MM.1S (cell line): ENCODE results near the gene LIMS2.

Source experiments
- DNase-seq: peaks from one replicate; pipeline ENCODE4 v3.0.0-alpha.2; 2015
- H2AFZ ChIP-seq: fragments of 300-600 bp; sonication (generic); 2 replicates; pipeline ENCODE4 v1.6.0; 2016; ENCODE audit warnings: antibody characterized with exemption, low read length
- H3F3A ChIP-seq: fragments of 300-600 bp; sonication (generic); 2 replicates; pipeline ENCODE4 v1.6.1; 2016; ENCODE audit warnings: mild to moderate bottlenecking, antibody characterized with exemption, low read length, moderate library complexity, mixed read lengths; ENCODE audit not compliant: insufficient read depth
- H3K27ac ChIP-seq: fragments of 300-600 bp; sonication (generic); 2 replicates; pipeline ENCODE4 v1.5.1; 2016; ENCODE audit warnings: mild to moderate bottlenecking, low read length
- H3K27me3 ChIP-seq: fragments of 300-600 bp; sonication (generic); replicated peaks from 2 replicates; pipeline ENCODE4 v1.6.0; 2016; ENCODE audit warnings: low read length; ENCODE audit not compliant: insufficient read depth
- H3K36me3 ChIP-seq: fragments of 300-600 bp; sonication (generic); replicated peaks from 2 replicates; pipeline ENCODE4 v1.6.1; 2016; ENCODE audit warnings: mild to moderate bottlenecking, low read length, mixed read lengths; ENCODE audit not compliant: insufficient read depth
- H3K4me1 ChIP-seq: fragments of 300-600 bp; sonication (generic); 2 replicates; pipeline ENCODE4 v1.6.1; 2016; ENCODE audit warnings: low read length, mixed read lengths
- H3K4me2 ChIP-seq: fragments of 300-600 bp; sonication (generic); 2 replicates; pipeline ENCODE4 v1.6.0; 2016; ENCODE audit warnings: low read depth, low read length
- H3K4me3 ChIP-seq: fragments of 300-600 bp; sonication (generic); 2 replicates; pipeline ENCODE4 v1.5.1; 2016; ENCODE audit warnings: low read length, mixed read lengths
- H3K79me2 ChIP-seq: fragments of 300-600 bp; sonication (generic); 2 replicates; pipeline ENCODE4 v1.6.1; 2016; ENCODE audit warnings: mixed run types, low read length, mixed read lengths
- H3K9ac ChIP-seq: fragments of 300-600 bp; sonication (generic); 2 replicates; pipeline ENCODE4 v1.6.1; 2016; ENCODE audit warnings: low read length, mixed read lengths
- H3K9me2 ChIP-seq: fragments of 300-600 bp; sonication (generic); replicated peaks from 2 replicates; pipeline ENCODE4 v1.6.1; 2016; ENCODE audit warnings: mild to moderate bottlenecking, low read length, mixed read lengths; ENCODE audit not compliant: insufficient read depth
- H3K9me3 ChIP-seq: fragments of 300-600 bp; sonication (generic); replicated peaks from 2 replicates; pipeline ENCODE4 v1.6.1; 2016; ENCODE audit warnings: mild to moderate bottlenecking, low read length, mixed read lengths; ENCODE audit not compliant: insufficient read depth
- H4K20me1 ChIP-seq: fragments of 300-600 bp; sonication (generic); 2 replicates; pipeline ENCODE4 v1.6.1; 2016; ENCODE audit warnings: mild to moderate bottlenecking, low read length, moderate library complexity, mixed read lengths; ENCODE audit not compliant: insufficient read depth
- CTCF ChIP-seq: fragments of 300-600 bp; sonication (generic); IDR thresholded peaks from 2 replicates; pipeline ENCODE4 v1.5.1; 2016; ENCODE audit warnings: antibody characterized with exemption, low read length, mixed read lengths
- EZH2 ChIP-seq: fragments of 300-600 bp; sonication (generic); optimal IDR thresholded peaks from 2 replicates; pipeline ENCODE3; 2017; ENCODE audit warnings: low read depth, mild to moderate bottlenecking, antibody characterized with exemption, low read length, mixed read lengths
- EZH2phosphoT487 ChIP-seq: fragments of 300-600 bp; sonication (generic); IDR thresholded peaks from 2 replicates; pipeline ENCODE4 v1.6.1; 2018; ENCODE audit warnings: antibody characterized with exemption, low read length

Gene LIMS2

DNA sequence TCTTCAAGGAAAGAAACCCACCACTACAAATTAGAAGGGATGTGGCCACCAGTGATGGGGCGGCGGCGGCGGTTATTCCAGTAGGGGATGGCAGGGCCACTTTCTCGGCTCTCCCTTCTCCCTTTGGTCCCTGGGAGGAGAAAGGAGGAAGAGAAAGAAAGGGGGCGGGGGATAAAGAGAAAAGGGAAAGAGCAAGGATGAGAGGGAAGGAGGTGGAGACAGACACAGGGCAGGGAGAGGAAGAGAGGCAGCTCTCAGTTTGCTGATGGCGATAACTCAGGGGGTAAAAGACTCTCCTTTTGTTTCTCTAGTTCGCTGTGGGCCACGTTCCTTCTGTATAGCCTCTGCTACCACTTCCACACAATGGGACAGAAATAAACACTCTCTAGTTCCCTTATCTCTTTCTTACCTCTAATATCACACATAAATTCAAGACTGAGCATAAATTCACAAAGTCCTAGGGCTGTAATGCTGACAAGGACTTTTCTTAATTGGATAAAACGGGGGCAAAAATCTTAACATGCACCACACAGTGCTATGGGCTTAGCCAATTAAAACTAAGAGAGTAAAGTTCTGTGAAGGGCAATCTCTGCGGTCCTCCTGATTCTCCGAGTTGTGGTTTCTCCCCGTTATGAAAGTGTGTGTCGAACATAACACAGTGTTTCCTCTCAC lies 40.6 kb upstream of the LIMS2 start:
- Histone ChIP-seq H3K36me3 (peaks cover 7% of the 10 kb centered on the region; the same call in 1 of the 2 replicates), H3K27ac (no peak overlapping the region), H3K9ac (no peak overlapping the region), H3K4me3 (no peak overlapping the region), H3K9me2 (no peaks in the 10 kb centered on the region), H3K9me3 (no peaks in the 10 kb centered on the region), H3K27me3 (no peaks in the 10 kb centered on the region), H3K4me2 (no peak overlapping the region), H3K79me2 (no peaks in the 10 kb centered on the region), H4K20me1 (no peaks in the 10 kb centered on the region), H3F3A (no peaks in the 10 kb centered on the region), H3K4me1 (no peaks in the 10 kb centered on the region), H2AFZ (no peak overlapping the region)
- no peak for DNase-seq
- no peak for TF ChIP-seq EZH2
- no peak for TF ChIP-seq EZH2phosphoT487
- TF ChIP-seq CTCF: no peak

GRCh38 chr2:127713562-127713961 lies 38.2 kb upstream of the LIMS2 start:
- no peak overlapping the region for H3K4me3 ChIP-seq
- no peaks in the 10 kb centered on the region for H3K4me1 ChIP-seq
- no peak overlapping the region for H3K4me2 ChIP-seq
- H3K27me3 ChIP-seq: no peaks in the 10 kb centered on the region
- H2AFZ ChIP-seq: no peak overlapping the region
- H3K9me2 ChIP-seq: no peaks in the 10 kb centered on the region
- H4K20me1 ChIP-seq: no peaks in the 10 kb centered on the region
- TF ChIP-seq EZH2 (no peak), CTCF (no peak)
- H3K79me2 ChIP-seq: no peaks in the 10 kb centered on the region
- DNase-seq: no peak
- H3K9ac ChIP-seq: no peak overlapping the region
- H3K27ac ChIP-seq: no peak overlapping the region
- H3K36me3 ChIP-seq: no peaks in the 10 kb centered on the region
- H3K9me3 ChIP-seq: no peaks in the 10 kb centered on the region
- no peaks in the 10 kb centered on the region for H3F3A ChIP-seq

- H3K9me3 ChIP-seq: no peaks in the 10 kb centered on the region
- no peak overlapping the region for H3K4me2 ChIP-seq
- no peaks in the 10 kb centered on the region for H3K9me2 ChIP-seq
- H2AFZ ChIP-seq: no peak overlapping the region
- TF ChIP-seq EZH2phosphoT487 (no peak), CTCF (no peak), EZH2 (no peak)
- H3K79me2 ChIP-seq: no peaks in the 10 kb centered on the region
- no peak overlapping the region for H3K4me3 ChIP-seq
- H3F3A ChIP-seq: no peaks in the 10 kb centered on the region
- no peak for DNase-seq
- H3K27me3 ChIP-seq: no peaks in the 10 kb centered on the region
- no peaks in the 10 kb centered on the region for H4K20me1 ChIP-seq
- H3K9ac ChIP-seq: no peak overlapping the region
- no peaks in the 10 kb centered on the region for H3K4me1 ChIP-seq
- no peaks in the 10 kb centered on the region for H3K36me3 ChIP-seq
- H3K27ac ChIP-seq: no peak overlapping the region
Observed at GRCh38 chr2:127712999-127713398, 37.7 kb upstream of the LIMS2 start.
